Stimulated activated CD4-positive, alpha-beta T cell treated with anti-CD3 and anti-CD28 coated beads, Interleukin-12 subunit alpha, Interleukin-12 subunit beta, amount 100 ng/mL, for 48 hours (primary cell): ENCODE measurements around the gene PIR.

Experiments used
- DNase-seq, 3 donors: peaks; one replicate each; pipeline ENCODE4 v3.0.0-alpha.2; 2020; ENCODE audit warnings: low read depth in 2 of 3, low spot score in 1 of 3

PIR gene

GRCh38 chrX:15418707-15419181, 74.4 kb downstream of the PIR start:
- no peak for DNase-seq

GRCh38 chrX:15418041-15418706, 75.0 kb downstream of the PIR start:
- no peak for DNase-seq

GRCh38 chrX:15416133-15416993, 76.8 kb downstream of the PIR start:
- no peak for DNase-seq

GRCh38 chrX:15413101-15413500, 80.0 kb downstream of the PIR start:
- no peak for DNase-seq

GRCh38 chrX:15410947-15411346, 82.2 kb downstream of the PIR start:
- no peak for DNase-seq

- DNase-seq: no peak
These were observed 82.7 kb downstream of the PIR start for GRCh38 chrX:15410430-15410829.

GRCh38 chrX:15405846-15406245, 87.3 kb downstream of the PIR start:
- DNase-seq: no peak

- no peak for DNase-seq
These were observed 88.6 kb downstream of the PIR start for GRCh38 chrX:15404401-15405096.

- DNase-seq: no peak
These were observed 91.8 kb downstream of the PIR start for GRCh38 chrX:15401378-15401777.

- DNase-seq: no peak
These were observed 93.2 kb downstream of the PIR start for GRCh38 chrX:15399962-15400391.

GRCh38 chrX:15398874-15399273, 94.3 kb downstream of the PIR start:
- DNase-seq: no peak

- DNase-seq: no peak
These were observed 97.3 kb downstream of the PIR start for GRCh38 chrX:15395789-15396188.

- no peak for DNase-seq
These were observed 101.3 kb downstream of the PIR start for GRCh38 chrX:15391850-15392249.

GRCh38 chrX:15384304-15384703, 108.8 kb downstream of the PIR start, which contains the start of gene VEGFD:
Gene VEGFD (minus strand): TSS chrX:15384413. CDS start chrX:15383946, 467 bp downstream.
- DNase-seq: no peak

- DNase-seq: no peak
These were observed 110.3 kb downstream of the PIR start for GRCh38 chrX:15382813-15383212.

- no peak for DNase-seq
These were observed 116.2 kb downstream of the PIR start for GRCh38 chrX:15376956-15377355.

- DNase-seq: no peak
These were observed 119.2 kb downstream of the PIR start for GRCh38 chrX:15373976-15374375.

- no peak for DNase-seq
These were observed 126.4 kb downstream of the PIR start for GRCh38 chrX:15366506-15367352.

- no peak for DNase-seq
These were observed 133.4 kb downstream of the PIR start for GRCh38 chrX:15359701-15360100.

GRCh38 chrX:15358533-15358932, 134.6 kb downstream of the PIR start:
- no peak for DNase-seq

GRCh38 chrX:15356444-15356843, 136.7 kb downstream of the PIR start:
- DNase-seq: no peak
